ENCODE results near the gene CAMTA2. TPM values are rescaled to one million over a fixed set of nuclear protein-coding genes. Genes with fewer than 3 reads are reported as not detected.
A peak's percentile ranks its signal among the peaks of the same experiment; 100 is the strongest.

Gene CAMTA2
- total and polyA plus RNA-seq, 2 experiments from 2014 or later, result 4.4 to 8.7 TPM

DNA sequence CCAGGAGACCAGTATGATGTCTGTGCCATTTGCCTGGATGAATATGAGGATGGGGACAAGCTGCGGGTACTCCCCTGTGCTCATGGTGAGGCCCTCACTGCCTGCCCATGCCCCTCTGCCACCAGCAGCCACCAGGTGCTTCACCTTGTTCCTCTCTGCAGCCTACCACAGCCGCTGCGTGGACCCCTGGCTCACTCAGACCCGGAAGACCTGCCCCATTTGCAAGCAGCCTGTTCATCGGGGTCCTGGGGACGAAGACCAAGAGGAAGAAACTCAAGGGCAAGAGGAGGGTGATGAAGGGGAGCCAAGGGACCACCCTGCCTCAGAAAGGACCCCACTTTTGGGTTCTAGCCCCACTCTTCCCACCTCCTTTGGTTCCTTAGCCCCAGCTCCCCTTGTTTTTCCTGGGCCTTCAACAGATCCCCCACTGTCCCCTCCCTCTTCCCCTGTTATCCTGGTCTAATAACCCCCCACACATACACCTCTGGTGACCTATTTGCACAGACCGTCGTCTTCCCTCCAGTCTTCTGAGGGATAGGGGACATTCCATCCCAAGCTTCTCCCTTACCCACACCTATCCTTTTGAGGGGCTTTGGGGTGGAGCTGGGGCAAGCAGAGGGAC, 42.8 kb downstream of the CAMTA2 start:
- peak overlapping the region; percentile 100 for H3K27ac ChIP-seq (ENCODE audit: low read depth)

More for the DNA sequence above, 42.8 kb downstream of the CAMTA2 start:
- H3K9me3 Mint-ChIP-seq, result no peaks in the 10 kb centered on the region; the same call in 2 of the 3 replicates
- peak; percentile 23 for DNase-seq (ENCODE audit: low spot score)
- Histone ChIP-seq H3K4me1 (ENCODE audit: insufficient read depth) (peaks cover 34% of the 10 kb centered on the region), H3K79me2 (replicated peaks; ENCODE audit: insufficient read depth) (peaks cover 58% of the 10 kb centered on the region), H3F3A (replicated peaks; ENCODE audit: low read depth) (peaks cover 58% of the 10 kb centered on the region), H3K4me2 (peak overlapping the region; percentile 96), H2AFZ (no peak overlapping the region), H3K9me2 (ENCODE audit: insufficient read depth) (no peaks in the 10 kb centered on the region), H4K20me1 (replicated peaks; ENCODE audit: insufficient read depth) (peaks cover 34% of the 10 kb centered on the region), H3K4me3 (peak overlapping the region; percentile 96; the same call in 1 of the 2 replicates), H3K27me3 (ENCODE audit: insufficient read depth) (no peaks in the 10 kb centered on the region), H3K36me3 (ENCODE audit: insufficient read depth) (peaks cover 21% of the 10 kb centered on the region)
- peak overlapping the region; percentile 92 for H3K27ac Mint-ChIP-seq
- peaks cover 36% of the 10 kb centered on the region for H3K27me3 Mint-ChIP-seq (ENCODE audit: insufficient read depth, low read depth, poor library complexity)
- peak overlapping the region; percentile 92; the same call in 2 of the 3 replicates for H3K4me3 Mint-ChIP-seq
- ATAC-seq, result no peak
- TF ChIP-seq, protein P1, sequence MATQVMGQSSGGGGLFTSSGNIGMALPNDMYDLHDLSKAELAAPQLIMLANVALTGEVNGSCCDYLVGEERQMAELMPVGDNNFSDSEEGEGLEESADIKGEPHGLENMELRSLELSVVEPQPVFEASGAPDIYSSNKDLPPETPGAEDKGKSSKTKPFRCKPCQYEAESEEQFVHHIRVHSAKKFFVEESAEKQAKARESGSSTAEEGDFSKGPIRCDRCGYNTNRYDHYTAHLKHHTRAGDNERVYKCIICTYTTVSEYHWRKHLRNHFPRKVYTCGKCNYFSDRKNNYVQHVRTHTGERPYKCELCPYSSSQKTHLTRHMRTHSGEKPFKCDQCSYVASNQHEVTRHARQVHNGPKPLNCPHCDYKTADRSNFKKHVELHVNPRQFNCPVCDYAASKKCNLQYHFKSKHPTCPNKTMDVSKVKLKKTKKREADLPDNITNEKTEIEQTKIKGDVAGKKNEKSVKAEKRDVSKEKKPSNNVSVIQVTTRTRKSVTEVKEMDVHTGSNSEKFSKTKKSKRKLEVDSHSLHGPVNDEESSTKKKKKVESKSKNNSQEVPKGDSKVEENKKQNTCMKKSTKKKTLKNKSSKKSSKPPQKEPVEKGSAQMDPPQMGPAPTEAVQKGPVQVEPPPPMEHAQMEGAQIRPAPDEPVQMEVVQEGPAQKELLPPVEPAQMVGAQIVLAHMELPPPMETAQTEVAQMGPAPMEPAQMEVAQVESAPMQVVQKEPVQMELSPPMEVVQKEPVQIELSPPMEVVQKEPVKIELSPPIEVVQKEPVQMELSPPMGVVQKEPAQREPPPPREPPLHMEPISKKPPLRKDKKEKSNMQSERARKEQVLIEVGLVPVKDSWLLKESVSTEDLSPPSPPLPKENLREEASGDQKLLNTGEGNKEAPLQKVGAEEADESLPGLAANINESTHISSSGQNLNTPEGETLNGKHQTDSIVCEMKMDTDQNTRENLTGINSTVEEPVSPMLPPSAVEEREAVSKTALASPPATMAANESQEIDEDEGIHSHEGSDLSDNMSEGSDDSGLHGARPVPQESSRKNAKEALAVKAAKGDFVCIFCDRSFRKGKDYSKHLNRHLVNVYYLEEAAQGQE (IDR thresholded peaks at IDR 0.05; ENCODE audit: unreplicated experiment), result no peak
- TF ChIP-seq, protein P2, sequence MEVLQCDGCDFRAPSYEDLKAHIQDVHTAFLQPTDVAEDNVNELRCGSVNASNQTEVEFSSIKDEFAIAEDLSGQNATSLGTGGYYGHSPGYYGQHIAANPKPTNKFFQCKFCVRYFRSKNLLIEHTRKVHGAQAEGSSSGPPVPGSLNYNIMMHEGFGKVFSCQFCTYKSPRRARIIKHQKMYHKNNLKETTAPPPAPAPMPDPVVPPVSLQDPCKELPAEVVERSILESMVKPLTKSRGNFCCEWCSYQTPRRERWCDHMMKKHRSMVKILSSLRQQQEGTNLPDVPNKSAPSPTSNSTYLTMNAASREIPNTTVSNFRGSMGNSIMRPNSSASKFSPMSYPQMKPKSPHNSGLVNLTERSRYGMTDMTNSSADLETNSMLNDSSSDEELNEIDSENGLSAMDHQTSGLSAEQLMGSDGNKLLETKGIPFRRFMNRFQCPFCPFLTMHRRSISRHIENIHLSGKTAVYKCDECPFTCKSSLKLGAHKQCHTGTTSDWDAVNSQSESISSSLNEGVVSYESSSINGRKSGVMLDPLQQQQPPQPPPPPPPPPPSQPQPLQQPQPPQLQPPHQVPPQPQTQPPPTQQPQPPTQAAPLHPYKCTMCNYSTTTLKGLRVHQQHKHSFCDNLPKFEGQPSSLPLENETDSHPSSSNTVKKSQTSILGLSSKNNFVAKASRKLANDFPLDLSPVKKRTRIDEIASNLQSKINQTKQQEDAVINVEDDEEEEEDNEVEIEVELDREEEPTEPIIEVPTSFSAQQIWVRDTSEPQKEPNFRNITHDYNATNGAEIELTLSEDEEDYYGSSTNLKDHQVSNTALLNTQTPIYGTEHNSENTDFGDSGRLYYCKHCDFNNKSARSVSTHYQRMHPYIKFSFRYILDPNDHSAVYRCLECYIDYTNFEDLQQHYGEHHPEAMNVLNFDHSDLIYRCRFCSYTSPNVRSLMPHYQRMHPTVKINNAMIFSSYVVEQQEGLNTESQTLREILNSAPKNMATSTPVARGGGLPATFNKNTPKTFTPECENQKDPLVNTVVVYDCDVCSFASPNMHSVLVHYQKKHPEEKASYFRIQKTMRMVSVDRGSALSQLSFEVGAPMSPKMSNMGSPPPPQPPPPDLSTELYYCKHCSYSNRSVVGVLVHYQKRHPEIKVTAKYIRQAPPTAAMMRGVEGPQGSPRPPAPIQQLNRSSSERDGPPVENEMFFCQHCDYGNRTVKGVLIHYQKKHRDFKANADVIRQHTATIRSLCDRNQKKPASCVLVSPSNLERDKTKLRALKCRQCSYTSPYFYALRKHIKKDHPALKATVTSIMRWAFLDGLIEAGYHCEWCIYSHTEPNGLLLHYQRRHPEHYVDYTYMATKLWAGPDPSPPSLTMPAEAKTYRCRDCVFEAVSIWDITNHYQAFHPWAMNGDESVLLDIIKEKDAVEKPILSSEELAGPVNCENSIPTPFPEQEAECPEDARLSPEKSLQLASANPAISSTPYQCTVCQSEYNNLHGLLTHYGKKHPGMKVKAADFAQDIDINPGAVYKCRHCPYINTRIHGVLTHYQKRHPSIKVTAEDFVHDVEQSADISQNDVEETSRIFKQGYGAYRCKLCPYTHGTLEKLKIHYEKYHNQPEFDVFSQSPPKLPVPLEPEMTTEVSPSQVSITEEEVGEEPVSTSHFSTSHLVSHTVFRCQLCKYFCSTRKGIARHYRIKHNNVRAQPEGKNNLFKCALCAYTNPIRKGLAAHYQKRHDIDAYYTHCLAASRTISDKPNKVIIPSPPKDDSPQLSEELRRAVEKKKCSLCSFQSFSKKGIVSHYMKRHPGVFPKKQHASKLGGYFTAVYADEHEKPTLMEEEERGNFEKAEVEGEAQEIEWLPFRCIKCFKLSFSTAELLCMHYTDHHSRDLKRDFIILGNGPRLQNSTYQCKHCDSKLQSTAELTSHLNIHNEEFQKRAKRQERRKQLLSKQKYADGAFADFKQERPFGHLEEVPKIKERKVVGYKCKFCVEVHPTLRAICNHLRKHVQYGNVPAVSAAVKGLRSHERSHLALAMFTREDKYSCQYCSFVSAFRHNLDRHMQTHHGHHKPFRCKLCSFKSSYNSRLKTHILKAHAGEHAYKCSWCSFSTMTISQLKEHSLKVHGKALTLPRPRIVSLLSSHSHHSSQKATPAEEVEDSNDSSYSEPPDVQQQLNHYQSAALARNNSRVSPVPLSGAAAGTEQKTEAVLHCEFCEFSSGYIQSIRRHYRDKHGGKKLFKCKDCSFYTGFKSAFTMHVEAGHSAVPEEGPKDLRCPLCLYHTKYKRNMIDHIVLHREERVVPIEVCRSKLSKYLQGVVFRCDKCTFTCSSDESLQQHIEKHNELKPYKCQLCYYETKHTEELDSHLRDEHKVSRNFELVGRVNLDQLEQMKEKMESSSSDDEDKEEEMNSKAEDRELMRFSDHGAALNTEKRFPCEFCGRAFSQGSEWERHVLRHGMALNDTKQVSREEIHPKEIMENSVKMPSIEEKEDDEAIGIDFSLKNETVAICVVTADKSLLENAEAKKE (CRISPR knock-in tag; IDR thresholded peaks at IDR 0.05), result no peak
- TF ChIP-seq EZH2phosphoT487 (IDR thresholded peaks at IDR 0.05; ENCODE audit: unreplicated experiment) (no peak), EZH2 (IDR thresholded peaks at IDR 0.05; ENCODE audit: low read depth, unreplicated experiment) (no peak), STAT1 (IDR thresholded peaks at IDR 0.05; ENCODE audit: unreplicated experiment) (no peak)
- H3K36me3 Mint-ChIP-seq (ENCODE audit: low read depth), result peaks cover 74% of the 10 kb centered on the region
- peaks cover 38% of the 10 kb centered on the region for H3K4me1 Mint-ChIP-seq

All from GM23338 (cell line).